NCI-H146 treated with DMSO at 0.1 percent for 48 hours (cell line): ENCODE data around the gene JAG2.
A peak's percentile ranks its signal among the peaks of the same experiment; 100 is the strongest.

Source experiments
- DNase-seq: peaks from one replicate; lab custom pipeline; 2025; ENCODE audit not compliant: unreplicated experiment; lab: John Stamatoyannopoulos, UW

The JAG2 gene

DNA sequence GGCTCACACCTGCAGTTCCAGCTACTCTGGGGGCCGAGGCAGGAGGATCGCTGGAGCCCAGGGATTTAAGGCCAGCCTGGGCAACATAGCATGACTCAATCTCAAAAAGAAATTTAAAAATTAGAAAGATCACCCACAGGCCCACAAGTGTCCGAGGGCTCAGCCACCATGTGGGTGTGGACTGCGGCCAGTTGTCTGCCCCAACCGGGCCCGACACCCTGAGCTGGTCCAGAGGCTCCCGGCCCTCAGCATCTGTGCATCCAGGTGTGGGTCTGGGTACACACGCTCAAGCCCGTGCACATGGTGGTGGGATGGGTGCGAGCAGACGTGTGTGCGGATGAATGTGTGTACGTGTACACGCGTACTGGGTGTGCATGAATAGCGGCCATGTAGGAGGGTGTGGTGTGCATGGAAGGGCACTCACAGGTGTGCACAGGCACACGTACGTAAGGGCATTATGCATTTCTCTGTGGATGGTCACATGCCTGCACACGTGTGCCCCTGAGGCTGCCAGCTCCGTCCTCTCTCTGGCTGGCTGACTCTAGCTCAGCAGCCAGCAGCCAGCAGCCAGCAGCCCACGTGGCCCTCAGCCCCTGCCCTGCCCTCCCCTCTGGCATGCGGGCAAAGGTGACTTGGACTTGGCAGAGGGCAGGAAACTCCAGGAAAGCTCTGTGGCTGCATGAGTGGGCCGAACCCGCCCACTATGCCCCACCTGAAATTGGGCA lies 35.8 kb upstream of the JAG2 start:
- no peak for DNase-seq

DNA sequence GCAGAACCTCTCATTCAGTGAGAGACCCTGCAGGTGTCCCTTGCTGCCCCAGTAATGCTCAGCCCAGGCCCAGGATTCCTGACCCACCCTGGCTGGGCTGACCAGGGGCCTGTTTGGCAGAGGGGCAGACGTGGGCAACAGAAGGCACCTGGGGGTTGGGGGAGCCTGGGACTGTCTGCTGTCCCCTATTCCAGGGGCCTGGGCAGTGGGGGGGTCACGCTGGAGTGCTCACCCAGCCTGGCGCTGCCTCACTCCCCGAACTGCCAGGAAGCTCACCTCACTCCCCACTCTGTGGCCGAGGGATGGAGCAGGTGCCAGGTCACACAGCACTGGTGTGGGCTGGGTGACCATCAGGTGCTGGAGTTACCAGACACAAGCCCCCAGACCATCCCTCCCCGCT lies 35.1 kb upstream of the JAG2 start:
- no peak for DNase-seq

- DNase-seq, result no peak
Measured at GRCh38 chr14:105203057-105203531, 34.5 kb upstream of the JAG2 start.

GRCh38 chr14:105201925-105202513 lies 33.4 kb upstream of the JAG2 start:
- DNase-seq, result no peak

DNA sequence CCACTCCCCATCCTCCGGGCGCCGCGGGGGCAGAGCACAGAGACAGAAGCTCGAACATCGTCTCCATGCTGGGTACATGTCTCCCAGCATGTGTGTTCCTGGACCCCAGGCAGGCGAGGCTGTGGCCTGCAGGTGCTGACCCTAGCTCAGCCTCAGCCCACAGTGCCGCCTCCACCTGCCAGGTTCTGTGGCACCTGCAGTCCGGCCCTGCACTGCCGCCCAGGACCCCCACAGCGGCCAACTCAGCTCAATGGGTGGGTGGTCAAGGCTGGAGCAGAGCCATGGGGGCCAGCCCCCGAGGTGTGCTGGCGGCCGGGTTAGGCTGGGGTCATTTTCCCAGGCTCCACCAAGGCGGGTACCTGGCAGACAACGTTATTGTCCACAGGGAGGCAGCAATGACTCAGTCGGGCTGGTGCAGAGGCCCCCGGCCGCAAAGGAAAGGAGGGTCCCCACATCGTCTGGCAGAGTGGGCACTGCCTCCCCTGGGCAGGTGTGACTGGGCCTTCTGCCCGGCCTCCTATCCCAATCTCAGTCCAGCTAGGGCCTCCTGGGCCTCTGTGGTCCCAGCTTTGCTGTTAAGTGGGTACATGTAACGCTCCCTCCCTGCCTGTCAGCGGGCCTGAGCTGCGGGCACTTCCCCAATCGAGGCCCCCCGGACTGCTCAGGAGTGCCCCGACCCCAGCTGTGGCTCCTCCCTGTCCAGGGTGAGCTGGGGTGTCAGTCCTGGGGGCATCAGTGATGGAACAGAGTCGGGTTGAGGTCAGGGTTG lies 32.8 kb upstream of the JAG2 start:
- DNase-seq, result no peak

DNA sequence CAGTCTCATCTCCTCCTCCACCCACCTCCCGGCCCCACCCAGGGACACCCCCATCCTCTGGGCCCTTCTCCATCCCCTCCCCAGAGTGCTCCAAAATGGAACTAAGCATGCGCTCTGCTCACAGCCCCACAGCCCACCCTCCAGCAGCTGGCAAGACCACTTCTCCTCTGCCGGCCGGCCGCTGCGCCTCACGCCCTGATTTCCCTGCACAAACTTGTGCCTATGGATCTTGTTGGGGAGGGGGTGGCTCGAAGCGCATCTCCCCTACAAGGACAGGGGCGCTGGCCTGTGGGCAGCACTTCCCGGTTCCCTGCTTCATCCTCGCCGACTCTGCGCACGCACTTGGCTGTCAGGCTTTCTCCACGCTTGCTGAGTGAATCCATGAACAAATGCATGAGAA lies 32.1 kb upstream of the JAG2 start:
- DNase-seq, result no peak

- no peak for DNase-seq
Measured at GRCh38 chr14:105200074-105200473, 31.5 kb upstream of the JAG2 start.

- DNase-seq, result no peak
Measured at GRCh38 chr14:105199093-105199492, 30.5 kb upstream of the JAG2 start.

DNA sequence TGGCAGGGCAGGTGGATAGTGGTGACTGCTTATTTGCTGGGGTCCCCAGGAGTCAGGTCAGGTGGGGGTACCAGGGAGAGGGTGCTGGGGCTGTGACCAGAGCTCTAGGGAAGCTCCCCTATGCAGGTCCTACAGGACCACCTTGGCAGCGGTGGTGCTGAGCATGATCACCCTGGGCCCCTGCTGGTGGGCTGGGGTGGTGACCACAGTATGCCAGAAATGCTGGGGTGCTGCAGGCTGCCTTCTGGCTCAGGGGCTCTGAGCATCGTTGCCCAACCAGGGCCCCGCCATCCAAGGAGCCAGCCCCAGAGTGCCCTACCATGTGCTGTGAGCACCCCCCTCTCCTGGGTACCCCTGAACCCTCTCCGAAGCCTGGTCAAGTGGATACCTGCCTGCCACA lies 30.0 kb upstream of the JAG2 start:
- no peak for DNase-seq

- no peak for DNase-seq
Measured at GRCh38 chr14:105197211-105197641, 28.6 kb upstream of the JAG2 start.

DNA sequence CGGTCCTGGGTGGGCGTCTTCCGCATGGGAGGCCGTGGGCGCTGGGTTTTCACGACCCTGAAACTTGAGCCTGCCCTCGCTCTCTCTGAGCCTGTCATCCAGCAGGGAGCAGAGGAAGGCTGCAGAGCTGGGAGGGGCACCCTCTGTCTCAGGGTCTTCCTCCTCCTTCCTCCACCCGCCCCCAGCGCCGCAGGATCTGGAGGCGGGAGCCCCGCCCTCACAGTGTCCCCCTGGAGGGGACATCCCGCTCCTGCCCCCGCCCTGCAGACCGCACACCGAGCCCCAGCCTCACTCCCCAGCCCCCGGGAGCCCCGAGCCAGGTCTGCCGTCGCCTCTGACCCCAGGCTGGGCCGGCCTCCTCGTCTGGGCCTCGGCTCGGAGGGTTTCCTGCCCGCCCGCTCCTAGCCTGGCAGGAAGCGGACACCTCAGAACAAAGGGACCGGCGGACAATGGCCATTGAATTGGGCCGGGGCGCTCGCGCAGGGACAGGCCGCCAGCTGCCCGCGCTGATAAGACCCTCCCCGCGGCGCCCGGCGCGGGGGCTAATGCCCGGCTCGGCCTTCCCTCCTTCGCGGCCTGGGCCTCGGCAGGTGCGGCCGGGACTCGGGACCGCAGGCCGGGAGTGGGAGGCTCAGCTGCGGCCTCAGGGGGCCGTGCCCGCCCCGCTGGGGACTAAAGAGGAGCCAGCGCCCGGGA lies 27.8 kb upstream of the JAG2 start:
- peak; percentile 78 for DNase-seq

DNA sequence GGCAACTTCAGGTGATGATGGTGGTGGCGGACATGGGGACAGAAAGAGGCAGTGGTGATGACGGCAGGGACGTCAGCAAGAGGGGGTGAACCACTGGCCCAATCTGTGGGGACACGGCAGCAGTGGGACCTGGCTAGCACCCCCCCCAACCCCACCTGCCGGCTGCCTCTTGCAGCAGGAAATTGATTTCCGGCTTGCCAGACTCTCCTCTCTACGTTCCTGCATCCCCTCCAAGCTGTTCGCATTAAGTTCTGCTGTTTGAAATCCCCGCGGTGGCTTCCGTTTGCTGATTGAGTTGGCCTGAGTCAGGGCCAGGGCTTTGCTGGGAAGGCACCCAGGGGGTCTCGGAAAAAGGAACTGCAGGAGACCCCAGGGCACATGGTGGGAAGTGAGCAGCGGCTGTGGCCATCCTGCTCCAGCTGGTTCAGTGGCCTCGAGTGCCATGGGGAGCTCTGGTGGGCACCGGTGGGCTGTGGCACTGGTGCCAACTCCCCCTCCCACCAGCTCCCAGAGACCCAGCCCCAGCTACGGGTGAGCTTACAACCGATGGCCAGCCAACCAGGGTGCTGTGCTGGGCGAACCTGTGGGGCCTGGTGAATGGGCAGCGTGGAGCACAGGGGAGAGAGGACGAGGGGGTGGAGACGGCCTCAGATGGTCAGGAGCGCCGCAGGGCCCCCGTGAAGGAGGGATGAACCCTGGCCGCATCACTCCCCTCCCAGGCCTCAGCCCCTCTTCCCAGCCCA lies 27.1 kb upstream of the JAG2 start:
- DNase-seq, result no peak

DNA sequence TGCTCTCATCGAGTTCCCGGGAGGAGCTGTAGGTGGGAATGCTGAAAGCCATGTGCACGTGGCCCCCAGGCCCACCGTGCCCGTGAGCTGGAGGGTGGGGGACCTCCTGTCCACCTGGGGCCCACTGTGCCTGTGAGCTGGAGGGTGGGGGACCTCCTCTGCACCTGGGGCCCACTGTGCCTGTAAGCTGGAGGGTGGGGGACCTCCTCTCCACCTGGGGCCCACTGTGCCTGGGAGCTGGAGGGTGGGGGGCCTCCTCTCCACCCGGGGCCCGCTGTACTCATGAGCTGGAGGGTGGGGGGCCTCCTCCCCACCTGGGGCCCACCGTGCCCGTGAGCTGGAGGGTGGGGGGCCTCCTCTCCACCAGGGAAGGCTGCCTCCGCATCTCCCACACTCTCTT lies 26.5 kb upstream of the JAG2 start:
- no peak for DNase-seq

- peak; percentile 69 for DNase-seq
Measured at GRCh38 chr14:105193916-105194782, 25.6 kb upstream of the JAG2 start.

DNA sequence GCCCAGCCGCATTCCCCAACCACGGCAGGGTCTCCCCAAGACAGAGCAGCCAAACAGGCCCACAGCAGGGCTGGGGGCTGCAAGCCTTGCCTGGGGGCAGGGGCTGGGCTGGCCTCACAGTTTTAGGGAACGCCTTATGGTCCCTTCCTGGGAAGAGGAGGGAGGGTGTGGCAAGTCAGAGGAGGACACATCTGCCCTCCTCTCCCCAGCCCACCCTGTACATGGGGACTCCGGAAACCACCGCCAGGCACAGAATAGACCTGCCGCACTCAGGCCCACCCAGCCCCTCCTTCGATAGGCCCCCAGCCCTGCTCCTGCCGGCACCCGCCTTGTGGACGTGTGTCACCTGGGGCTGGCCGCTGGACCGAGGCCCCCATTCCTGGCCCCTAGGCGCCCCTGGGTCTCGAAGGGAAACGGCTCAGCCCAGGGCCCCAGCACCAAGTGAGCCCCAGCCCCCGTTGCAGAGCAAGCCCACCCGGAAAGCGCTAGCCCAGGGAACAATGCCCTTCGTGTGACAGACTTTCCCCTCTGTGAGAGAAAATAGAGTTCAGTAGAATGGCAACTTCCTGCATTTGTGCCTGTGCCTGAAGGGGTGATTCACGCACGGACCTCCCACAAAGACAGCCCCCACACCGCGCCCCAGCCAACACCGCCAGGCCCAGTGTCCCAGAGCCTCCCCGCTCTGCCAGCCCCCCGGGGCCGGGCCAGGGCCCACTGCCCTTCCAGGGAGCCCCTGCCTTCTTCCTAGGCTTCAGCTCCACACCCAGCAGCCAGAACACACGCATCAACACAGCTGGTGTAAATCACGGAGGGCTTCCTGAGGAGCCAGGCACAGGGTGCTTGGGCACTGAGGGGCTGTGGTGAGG lies 24.5 kb upstream of the JAG2 start:
- no peak for DNase-seq

GRCh38 chr14:105187935-105188524 lies 19.5 kb upstream of the JAG2 start:
- DNase-seq, result peak; percentile 22

DNA sequence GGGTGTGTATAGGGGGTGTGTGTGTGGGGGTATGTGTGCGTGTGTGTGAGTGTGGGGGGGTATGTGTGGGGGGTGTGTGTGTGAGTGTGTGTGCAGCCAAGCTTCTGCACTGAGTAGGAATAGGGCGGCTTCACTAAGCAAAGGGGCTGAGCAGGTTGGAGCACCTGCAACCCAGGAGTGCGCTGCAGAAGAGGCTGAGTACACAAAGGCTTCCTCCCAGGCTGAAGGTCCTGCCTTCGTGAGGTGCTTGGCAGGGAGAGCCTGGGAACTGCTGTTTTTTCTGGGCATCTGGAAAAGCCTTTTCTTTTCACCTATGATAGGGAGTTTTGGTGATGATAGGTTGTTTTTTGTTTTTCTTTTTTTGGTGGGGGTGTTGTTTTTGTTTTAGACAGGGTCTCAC lies 18.5 kb upstream of the JAG2 start:
- peak; percentile 33 for DNase-seq

DNA sequence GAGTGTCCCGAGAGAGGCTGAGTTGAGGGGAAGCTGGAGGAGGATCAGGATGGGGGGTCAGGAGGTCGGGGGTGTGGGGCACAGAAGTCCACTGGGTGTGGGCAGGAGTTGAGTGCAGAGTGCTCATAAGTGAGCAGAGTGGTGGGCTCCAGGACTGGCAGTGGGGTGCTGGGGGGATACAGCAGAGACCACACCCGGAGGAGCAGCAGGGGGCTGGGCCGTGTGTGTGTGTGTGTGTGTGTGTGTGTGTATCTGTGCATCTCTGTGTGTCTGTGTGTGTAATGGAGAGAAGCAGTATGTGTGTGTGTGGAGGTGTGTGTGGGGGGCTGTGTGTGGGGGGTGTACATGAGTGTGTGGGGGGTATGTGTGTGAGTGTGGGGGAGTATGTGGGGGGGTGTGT lies 17.4 kb upstream of the JAG2 start:
- DNase-seq, result no peak

DNA sequence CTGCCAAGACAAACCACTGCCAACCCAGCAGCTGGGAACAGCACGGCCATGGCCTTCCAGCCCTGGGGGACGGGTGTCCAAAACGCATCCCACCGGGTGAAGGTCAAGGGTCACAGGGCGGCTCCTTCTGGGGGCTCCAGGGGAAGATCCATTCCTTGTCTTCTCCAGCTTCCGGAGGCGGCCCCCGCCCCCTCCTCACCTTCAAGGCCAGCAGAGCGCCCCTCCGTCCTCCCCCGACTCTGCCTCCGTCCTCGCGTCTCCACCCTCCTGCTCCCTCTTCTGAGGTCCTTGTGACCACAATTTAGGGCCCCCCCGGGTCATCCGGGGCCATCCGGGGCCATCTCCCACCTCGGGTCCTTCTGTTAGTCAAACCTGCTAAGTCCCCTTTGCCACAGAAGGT lies 16.4 kb upstream of the JAG2 start:
- no peak for DNase-seq
